GM10248 (cell line): ENCODE results near the gene SFT2D2.

Experiments used
- CTCF ChIA-PET: fragments of 300-600 bp; sonication (Branson Sonifier 250); formaldehyde crosslinking; extraction: SDS; loops from one replicate; lab custom pipeline; 2021; ENCODE audit warnings: antibody characterized with exemption; lab: Yijun Ruan, JAX
- POLR2A ChIA-PET: fragments of 350-650 bp; sonication (Branson Sonifier 250); formaldehyde crosslinking; extraction: SDS; loops from one replicate; lab custom pipeline; 2020; ENCODE audit warnings: antibody characterized with exemption; lab: Yijun Ruan, JAX
- DNase-seq: peaks from one replicate; pipeline ENCODE4 v3.0.0; 2012; ENCODE audit errors: extremely low spot score
- TF ChIP-seq, protein P1 (sequence below): IDR thresholded peaks from 2 replicates; pipeline ENCODE4 v1.5.1; 2012; ENCODE audit warnings: mild to moderate bottlenecking, low read depth; ENCODE audit errors: extremely low read depth, missing control alignments, control extremely low read depth

Gene SFT2D2

GRCh38 chr1:168295411-168296114 lies 69.8 kb downstream of the SFT2D2 start:
- no peak for DNase-seq
- TF ChIP-seq, protein P1, sequence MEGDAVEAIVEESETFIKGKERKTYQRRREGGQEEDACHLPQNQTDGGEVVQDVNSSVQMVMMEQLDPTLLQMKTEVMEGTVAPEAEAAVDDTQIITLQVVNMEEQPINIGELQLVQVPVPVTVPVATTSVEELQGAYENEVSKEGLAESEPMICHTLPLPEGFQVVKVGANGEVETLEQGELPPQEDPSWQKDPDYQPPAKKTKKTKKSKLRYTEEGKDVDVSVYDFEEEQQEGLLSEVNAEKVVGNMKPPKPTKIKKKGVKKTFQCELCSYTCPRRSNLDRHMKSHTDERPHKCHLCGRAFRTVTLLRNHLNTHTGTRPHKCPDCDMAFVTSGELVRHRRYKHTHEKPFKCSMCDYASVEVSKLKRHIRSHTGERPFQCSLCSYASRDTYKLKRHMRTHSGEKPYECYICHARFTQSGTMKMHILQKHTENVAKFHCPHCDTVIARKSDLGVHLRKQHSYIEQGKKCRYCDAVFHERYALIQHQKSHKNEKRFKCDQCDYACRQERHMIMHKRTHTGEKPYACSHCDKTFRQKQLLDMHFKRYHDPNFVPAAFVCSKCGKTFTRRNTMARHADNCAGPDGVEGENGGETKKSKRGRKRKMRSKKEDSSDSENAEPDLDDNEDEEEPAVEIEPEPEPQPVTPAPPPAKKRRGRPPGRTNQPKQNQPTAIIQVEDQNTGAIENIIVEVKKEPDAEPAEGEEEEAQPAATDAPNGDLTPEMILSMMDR: no peak
- ChIA-PET CTCF (interaction anchor here (0.8 to 1.5 kb wide), 6 partner anchors 9 to 213 kb away, joined by 3 to 4 read pairs (median 3); no protein-coding TSS in a partner anchor), POLR2A (no interaction called here)

GRCh38 chr1:168297019-168297730 lies 71.4 kb downstream of the SFT2D2 start:
- CTCF ChIA-PET: interaction anchor here (0.7 kb wide), 1 partner anchor 38 kb away, joined by 3 read pairs; no protein-coding TSS in a partner anchor
- DNase-seq: no peak
- TF ChIP-seq, protein P1: no peak
- POLR2A ChIA-PET: no interaction called here

DNA sequence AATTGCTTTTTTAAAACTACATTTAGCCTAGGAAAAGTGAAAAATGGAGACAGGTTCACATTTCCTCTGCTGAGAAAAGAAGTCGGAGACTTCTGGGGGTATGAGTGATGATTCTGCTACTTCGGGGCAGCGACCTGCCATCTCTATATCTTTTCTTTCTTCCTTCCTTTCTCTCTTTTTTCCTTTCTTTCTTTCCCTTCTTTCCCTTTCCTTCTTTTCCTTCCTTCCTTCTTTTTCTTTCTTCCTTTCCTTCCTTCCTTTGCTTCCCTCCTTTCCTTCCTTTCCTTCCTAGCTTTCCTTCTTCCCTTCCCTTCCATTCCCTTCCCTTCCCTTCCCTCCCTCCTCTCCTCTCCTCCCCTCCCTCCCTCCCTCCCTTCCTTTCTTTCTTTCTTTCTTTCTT lies 72.6 kb downstream of the SFT2D2 start:
- POLR2A ChIA-PET: no interaction called here
- DNase-seq: no peak
- CTCF ChIA-PET: no interaction called here
- TF ChIP-seq, protein P1: no peak

- no peak for DNase-seq
- TF ChIP-seq, protein P1: no peak
- POLR2A ChIA-PET: no interaction called here
- CTCF ChIA-PET: interaction anchor here (1.6 kb wide), 1 partner anchor 11 kb away, joined by 4 read pairs; no protein-coding TSS in a partner anchor
Observed at GRCh38 chr1:168300626-168301025, 74.8 kb downstream of the SFT2D2 start.

DNA sequence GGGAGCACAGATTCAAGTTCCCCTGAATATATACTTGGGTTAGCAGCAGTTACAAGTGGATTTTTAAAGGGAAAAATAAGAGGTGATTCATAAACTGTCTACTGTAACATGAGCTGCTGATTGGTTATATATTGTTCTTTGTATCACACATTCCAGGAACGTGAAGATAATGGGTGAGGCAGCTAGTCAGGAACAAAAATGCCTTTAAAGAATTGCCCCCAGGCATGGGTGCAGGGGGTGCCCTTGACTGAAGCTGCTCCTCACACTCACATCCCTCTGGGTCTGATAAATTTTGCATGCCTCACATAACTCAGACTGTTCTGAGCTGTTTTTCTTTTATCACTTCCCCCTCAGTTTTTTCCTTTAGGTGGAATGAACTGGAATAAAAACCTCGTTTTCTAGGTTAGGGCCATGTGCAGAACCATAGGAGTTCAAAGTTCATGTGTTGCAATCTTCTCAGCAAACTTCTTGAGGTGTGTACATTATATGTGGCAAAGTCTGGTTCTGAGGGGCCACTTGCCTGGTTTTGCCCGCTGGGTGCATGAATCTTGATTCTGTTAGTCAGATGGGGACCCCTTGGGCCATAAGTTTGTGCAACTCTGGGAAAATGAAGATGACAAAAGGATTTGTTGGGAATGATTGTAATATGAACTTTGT lies 76.0 kb downstream of the SFT2D2 start:
- ChIA-PET CTCF (interaction anchor here (1.1 to 1.6 kb wide), 2 partner anchors 10 to 67 kb away, joined by 3 to 4 read pairs; no protein-coding TSS in a partner anchor), POLR2A (no interaction called here)
- no peak for DNase-seq
- TF ChIP-seq, protein P1: no peak
